ENCODE results near the gene PALM. TPM values are rescaled to one million over a fixed set of nuclear protein-coding genes. Genes with fewer than 3 reads are reported as not detected.

PALM gene
- total RNA-seq, 2 experiments from 2014 or later, result 1.2 TPM; not detected in 1

- Histone ChIP-seq H3K79me2 (ENCODE audit: insufficient read depth, low read depth, low read length) (no peaks in the 10 kb centered on the region), H2AFZ (ENCODE audit: low read length) (no peak overlapping the region), H3K36me3 (ENCODE audit: insufficient read depth, low read length) (no peaks in the 10 kb centered on the region), H3K9me2 (ENCODE audit: insufficient read depth, low read length) (no peaks in the 10 kb centered on the region), H3K27ac (ENCODE audit: low read depth, low read length, poor library complexity, severe bottlenecking) (no peak overlapping the region), H3K4me3 (ENCODE audit: low read depth, low read length, poor library complexity, severe bottlenecking) (no peak overlapping the region), H3K4me2 (ENCODE audit: low read length) (no peak overlapping the region), H3K9me3 (ENCODE audit: low read length) (no peaks in the 10 kb centered on the region), H3K4me1 (ENCODE audit: insufficient read depth, low read length, poor library complexity, severe bottlenecking) (peaks cover 4% of the 10 kb centered on the region), H4K20me1 (ENCODE audit: insufficient read depth, low read length) (no peaks in the 10 kb centered on the region)
- ChIA-PET POLR2A (no interaction called here), CTCF (ENCODE audit: unreplicated experiment) (no interaction called here)
- no peak for DNase-seq (ENCODE audit: low spot score)
- intact Hi-C loops (cut with micrococcal nuclease; ENCODE audit: unreplicated experiment), result no loop called here
- BruUV-seq (replicated peaks), result no TSS peak
- TF ChIP-seq, protein P1, sequence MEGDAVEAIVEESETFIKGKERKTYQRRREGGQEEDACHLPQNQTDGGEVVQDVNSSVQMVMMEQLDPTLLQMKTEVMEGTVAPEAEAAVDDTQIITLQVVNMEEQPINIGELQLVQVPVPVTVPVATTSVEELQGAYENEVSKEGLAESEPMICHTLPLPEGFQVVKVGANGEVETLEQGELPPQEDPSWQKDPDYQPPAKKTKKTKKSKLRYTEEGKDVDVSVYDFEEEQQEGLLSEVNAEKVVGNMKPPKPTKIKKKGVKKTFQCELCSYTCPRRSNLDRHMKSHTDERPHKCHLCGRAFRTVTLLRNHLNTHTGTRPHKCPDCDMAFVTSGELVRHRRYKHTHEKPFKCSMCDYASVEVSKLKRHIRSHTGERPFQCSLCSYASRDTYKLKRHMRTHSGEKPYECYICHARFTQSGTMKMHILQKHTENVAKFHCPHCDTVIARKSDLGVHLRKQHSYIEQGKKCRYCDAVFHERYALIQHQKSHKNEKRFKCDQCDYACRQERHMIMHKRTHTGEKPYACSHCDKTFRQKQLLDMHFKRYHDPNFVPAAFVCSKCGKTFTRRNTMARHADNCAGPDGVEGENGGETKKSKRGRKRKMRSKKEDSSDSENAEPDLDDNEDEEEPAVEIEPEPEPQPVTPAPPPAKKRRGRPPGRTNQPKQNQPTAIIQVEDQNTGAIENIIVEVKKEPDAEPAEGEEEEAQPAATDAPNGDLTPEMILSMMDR (conservative IDR thresholded peaks at IDR 0.05; ENCODE audit: low read length), result no peak
- TF ChIP-seq EZH2phosphoT487 (IDR thresholded peaks at IDR 0.05; ENCODE audit: borderline replicate concordance, low read depth, low read length), result no peak
Measured at GRCh38 chr19:685454-685931, 23.2 kb upstream of the PALM start.

DNA sequence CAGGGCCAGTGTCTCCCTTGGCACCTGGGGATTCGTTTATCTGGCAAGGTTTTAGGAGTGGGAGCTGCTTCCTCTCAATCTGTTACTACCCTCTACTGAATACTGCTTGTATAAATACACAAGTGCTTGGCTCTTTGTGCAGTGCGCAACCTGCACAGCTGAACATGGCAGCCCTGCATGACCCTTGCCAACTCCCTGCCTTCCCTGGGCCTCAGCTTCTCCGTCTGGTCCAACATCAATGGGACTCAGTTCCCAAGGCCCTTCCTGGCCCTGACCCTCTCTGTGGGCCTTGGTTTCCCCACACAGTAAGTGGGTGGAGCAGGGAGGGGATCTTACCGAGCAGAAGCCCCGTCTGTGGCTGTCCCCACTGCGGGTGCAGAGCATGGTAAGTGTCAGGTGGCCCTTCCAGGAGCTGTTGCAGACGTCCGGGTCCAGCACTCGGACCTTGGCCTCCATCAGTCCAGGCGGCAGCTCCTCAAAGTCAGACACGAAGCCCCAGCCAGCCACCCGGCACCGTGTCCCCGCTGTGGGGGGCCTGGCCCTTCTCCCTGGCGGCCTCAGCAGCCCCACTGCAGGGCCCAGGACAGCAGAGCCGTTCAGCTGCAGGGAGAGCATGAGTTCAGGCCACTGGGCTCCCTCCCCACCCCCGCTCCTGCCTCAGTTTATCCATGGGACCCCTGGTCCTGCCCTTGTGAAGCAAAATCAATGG lies 22.0 kb upstream of the PALM start:
- no peaks in the 10 kb centered on the region for H3K4me1 ChIP-seq (ENCODE audit: insufficient read depth, low read length, poor library complexity, severe bottlenecking)
- ChIA-PET POLR2A (no interaction called here), CTCF (ENCODE audit: unreplicated experiment) (no interaction called here)
- no peak overlapping the region for H2AFZ ChIP-seq (ENCODE audit: low read length)
- no TSS peak for BruUV-seq (replicated peaks)
- no peak overlapping the region for H3K4me3 ChIP-seq (ENCODE audit: low read depth, low read length, poor library complexity, severe bottlenecking)
- H3K9me2 ChIP-seq (ENCODE audit: insufficient read depth, low read length), result no peaks in the 10 kb centered on the region
- H3K36me3 ChIP-seq (ENCODE audit: insufficient read depth, low read length), result no peaks in the 10 kb centered on the region
- H3K9me3 ChIP-seq (ENCODE audit: low read length), result no peaks in the 10 kb centered on the region
- no peak overlapping the region for H3K4me2 ChIP-seq (ENCODE audit: low read length)
- H4K20me1 ChIP-seq (ENCODE audit: insufficient read depth, low read length), result no peaks in the 10 kb centered on the region
- H3K27ac ChIP-seq (ENCODE audit: low read depth, low read length, poor library complexity, severe bottlenecking), result no peak overlapping the region
- no peak for DNase-seq (ENCODE audit: low spot score)
- no peak for TF ChIP-seq EZH2phosphoT487 (IDR thresholded peaks at IDR 0.05; ENCODE audit: borderline replicate concordance, low read depth, low read length)
- TF ChIP-seq, protein P1 (conservative IDR thresholded peaks at IDR 0.05; ENCODE audit: low read length), result no peak
- intact Hi-C loops (cut with micrococcal nuclease; ENCODE audit: unreplicated experiment), result no loop called here
- H3K79me2 ChIP-seq (ENCODE audit: insufficient read depth, low read depth, low read length), result no peaks in the 10 kb centered on the region

DNA sequence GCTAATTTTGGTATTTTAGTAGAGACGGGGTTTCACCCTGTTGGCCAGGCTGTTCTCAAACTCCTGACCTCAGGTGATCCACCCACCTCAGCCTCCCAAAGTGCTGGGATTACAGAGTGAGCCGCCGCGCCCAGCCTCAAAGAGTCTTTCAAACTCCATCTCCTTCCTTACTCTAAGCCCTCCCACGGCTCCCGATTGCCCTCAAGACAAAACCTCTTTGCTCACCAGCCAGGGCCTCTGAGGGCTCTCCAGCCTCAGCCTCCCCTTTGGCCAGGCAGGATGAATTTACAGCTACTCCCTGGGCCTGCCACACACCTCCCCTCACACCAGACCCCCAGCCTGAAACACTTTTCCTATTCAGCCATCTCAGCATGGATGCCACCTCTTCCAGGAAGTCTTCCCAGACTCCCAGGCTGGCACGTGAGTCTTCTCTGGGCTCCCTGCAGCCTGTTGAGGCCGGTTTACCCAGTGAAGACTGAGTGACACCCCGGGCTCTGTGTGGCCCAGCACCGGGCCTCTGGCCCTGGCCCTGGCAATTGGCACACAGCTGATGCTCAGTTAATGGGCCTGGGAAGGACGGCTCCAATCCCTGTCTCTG lies 21.1 kb upstream of the PALM start:
- no peak overlapping the region for H2AFZ ChIP-seq (ENCODE audit: low read length)

More for the DNA sequence above, 21.1 kb upstream of the PALM start:
- Histone ChIP-seq H4K20me1 (ENCODE audit: insufficient read depth, low read length) (no peaks in the 10 kb centered on the region), H3K9me2 (ENCODE audit: insufficient read depth, low read length) (no peaks in the 10 kb centered on the region), H3K4me2 (ENCODE audit: low read length) (no peak overlapping the region), H3K9me3 (ENCODE audit: low read length) (no peaks in the 10 kb centered on the region), H3K27ac (ENCODE audit: low read depth, low read length, poor library complexity, severe bottlenecking) (no peak overlapping the region), H3K4me3 (ENCODE audit: low read depth, low read length, poor library complexity, severe bottlenecking) (no peak overlapping the region), H3K4me1 (ENCODE audit: insufficient read depth, low read length, poor library complexity, severe bottlenecking) (no peaks in the 10 kb centered on the region), H3K79me2 (ENCODE audit: insufficient read depth, low read depth, low read length) (no peaks in the 10 kb centered on the region), H3K36me3 (ENCODE audit: insufficient read depth, low read length) (no peaks in the 10 kb centered on the region)
- TF ChIP-seq, protein P1 (conservative IDR thresholded peaks at IDR 0.05; ENCODE audit: low read length), result no peak
- no peak for TF ChIP-seq EZH2phosphoT487 (IDR thresholded peaks at IDR 0.05; ENCODE audit: borderline replicate concordance, low read depth, low read length)
- CTCF ChIA-PET (ENCODE audit: unreplicated experiment), result no interaction called here
- POLR2A ChIA-PET, result no interaction called here
- DNase-seq (ENCODE audit: low spot score), result no peak
- BruUV-seq (replicated peaks), result no TSS peak
- intact Hi-C loops (cut with micrococcal nuclease; ENCODE audit: unreplicated experiment), result no loop called here
